ENCODE measurements around the gene JAZF1.

DNA sequence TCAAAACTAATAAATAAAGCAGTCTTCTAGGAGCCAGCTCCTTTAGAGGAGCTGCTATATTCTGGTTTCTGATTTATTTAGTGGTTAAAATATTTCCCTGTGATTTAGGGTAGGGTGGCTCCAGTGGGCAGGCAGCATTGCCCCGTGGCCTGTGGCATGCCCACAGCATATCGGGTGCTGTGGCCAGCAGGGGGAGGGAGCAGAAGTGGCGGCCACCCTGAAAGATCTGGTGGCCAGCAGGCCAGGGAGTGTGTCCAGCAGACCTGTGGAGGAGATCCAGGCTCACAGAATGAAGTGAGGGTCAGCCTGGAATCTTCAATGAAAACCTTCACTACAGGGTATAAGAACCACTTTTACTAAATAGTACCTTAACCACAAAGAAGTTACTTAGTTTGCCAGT lies 251.5 kb downstream of the JAZF1 start:
- TF ChIP-seq, protein P1, sequence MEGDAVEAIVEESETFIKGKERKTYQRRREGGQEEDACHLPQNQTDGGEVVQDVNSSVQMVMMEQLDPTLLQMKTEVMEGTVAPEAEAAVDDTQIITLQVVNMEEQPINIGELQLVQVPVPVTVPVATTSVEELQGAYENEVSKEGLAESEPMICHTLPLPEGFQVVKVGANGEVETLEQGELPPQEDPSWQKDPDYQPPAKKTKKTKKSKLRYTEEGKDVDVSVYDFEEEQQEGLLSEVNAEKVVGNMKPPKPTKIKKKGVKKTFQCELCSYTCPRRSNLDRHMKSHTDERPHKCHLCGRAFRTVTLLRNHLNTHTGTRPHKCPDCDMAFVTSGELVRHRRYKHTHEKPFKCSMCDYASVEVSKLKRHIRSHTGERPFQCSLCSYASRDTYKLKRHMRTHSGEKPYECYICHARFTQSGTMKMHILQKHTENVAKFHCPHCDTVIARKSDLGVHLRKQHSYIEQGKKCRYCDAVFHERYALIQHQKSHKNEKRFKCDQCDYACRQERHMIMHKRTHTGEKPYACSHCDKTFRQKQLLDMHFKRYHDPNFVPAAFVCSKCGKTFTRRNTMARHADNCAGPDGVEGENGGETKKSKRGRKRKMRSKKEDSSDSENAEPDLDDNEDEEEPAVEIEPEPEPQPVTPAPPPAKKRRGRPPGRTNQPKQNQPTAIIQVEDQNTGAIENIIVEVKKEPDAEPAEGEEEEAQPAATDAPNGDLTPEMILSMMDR (conservative IDR thresholded peaks at IDR 0.05), result no peak
- TF ChIP-seq EZH2 (IDR thresholded peaks at IDR 0.05; ENCODE audit: low read depth), result no peak

Data from PC-9 (cell line).